Choroid plexus epithelial cell (primary cell): Measurements from ENCODE around the gene NETO2.
"Not testable (repeated sequence)": the region's sequence is repeated elsewhere in the genome, so short reads cannot be mapped to it uniquely, and the experiment has no call there.

Experiments used
- DNase-seq: peaks from one replicate; pipeline ENCODE4 v3.0.0-alpha.2; 2010; ENCODE audit warnings: low read depth
- H3K4me3 ChIP-seq: 2 replicates; pipeline ENCODE4 v1.5.1; 2011; ENCODE audit warnings: low read depth, mild to moderate bottlenecking, control low read depth, low read length, moderate library complexity
- CTCF ChIP-seq: conservative IDR thresholded peaks from 2 replicates; pipeline ENCODE4 v1.5.1; 2011; ENCODE audit warnings: low read depth, mild to moderate bottlenecking, control low read depth, inconsistent platforms, low read length, moderate library complexity

Gene NETO2

GRCh38 chr16:47143677-47144558 is at the start of gene NETO2:
Gene NETO2 (minus strand): TSS chr16:47143945. CDS start chr16:47143612, 333 bp downstream.
- peak; percentile 58 for DNase-seq
- H3K4me3 ChIP-seq = peak within 1 kb of the TSS; percentile 69
- peak; percentile 75 for TF ChIP-seq CTCF

GRCh38 chr16:47182318-47182717 is 38.6 kb upstream of the NETO2 start:
- no peak overlapping the region for H3K4me3 ChIP-seq
- no peak for DNase-seq
- TF ChIP-seq CTCF = no peak

GRCh38 chr16:47181066-47181465 is 37.3 kb upstream of the NETO2 start:
- H3K4me3 ChIP-seq, DNase-seq: not testable (repeated sequence)

GRCh38 chr16:47180073-47180472 is 36.3 kb upstream of the NETO2 start:
- no peak overlapping the region for H3K4me3 ChIP-seq
- DNase-seq = no peak
- TF ChIP-seq CTCF = no peak

- H3K4me3 ChIP-seq = no peak overlapping the region
- no peak for DNase-seq
- no peak for TF ChIP-seq CTCF
Observed at GRCh38 chr16:47175152-47175551, 31.4 kb upstream of the NETO2 start.

GRCh38 chr16:47162670-47163420 is 19.1 kb upstream of the NETO2 start:
- no peak for TF ChIP-seq CTCF

GRCh38 chr16:47161464-47161863 is 17.7 kb upstream of the NETO2 start:
- DNase-seq = no peak

More at GRCh38 chr16:47162670-47163420, 19.1 kb upstream of the NETO2 start:
- DNase-seq = no peak
- no peak overlapping the region for H3K4me3 ChIP-seq

More at GRCh38 chr16:47161464-47161863, 17.7 kb upstream of the NETO2 start:
- no peak overlapping the region for H3K4me3 ChIP-seq
- TF ChIP-seq CTCF = no peak
